IMR-90 (cell line): ENCODE data around the gene PKD1L1.

Source experiments
- CTCF ChIP-seq: conservative IDR thresholded peaks from 2 replicates; pipeline ENCODE4 v1.5.1; 2012; ENCODE audit warnings: mild to moderate bottlenecking, low read depth, low read length, improper control_type of control experiment
- FOS ChIP-seq: fragments of 150-350 bp; IDR thresholded peaks from 2 replicates; pipeline ENCODE4 v1.6.1; 2016; ENCODE audit warnings: low read depth, low read length
- MXI1 ChIP-seq: IDR thresholded peaks from 2 replicates; pipeline ENCODE4 v1.6.1; 2012; ENCODE audit warnings: low read depth, mild to moderate bottlenecking, low read length, moderate library complexity, borderline replicate concordance
- POLR2A ChIP-seq: IDR thresholded peaks from 2 replicates; pipeline ENCODE4 v1.6.1; 2012; ENCODE audit warnings: mild to moderate bottlenecking, low read depth, low read length

GRCh38 chr7:47937711-47938573 is 10.3 kb downstream of the PKD1L1 start:
- no peak for TF ChIP-seq CTCF
- TF ChIP-seq POLR2A: no peak
- no peak for TF ChIP-seq MXI1
- TF ChIP-seq FOS: no peak
